Activated CD4-positive, alpha-beta T cell treated with anti-CD3 and anti-CD28 coated beads for 36 hours (primary cell): ENCODE measurements around the gene CRADD. TPM values are rescaled to one million over a fixed set of nuclear protein-coding genes. Genes with fewer than 3 reads are reported as not detected.
"Not testable (repeated sequence)": the region's sequence is repeated elsewhere in the genome, so short reads cannot be mapped to it uniquely, and the experiment has no call there.

Experiments
- ATAC-seq: fragments of 200-7000 bp; cut with Tn5 transposase; one replicate; pipeline ENCODE4 v1.10.0; 2021; ENCODE audit warnings: mild to moderate bottlenecking, moderate library complexity
- CTCF ChIA-PET: fragments of 350-600 bp; sonication (Branson Sonifier 250); formaldehyde crosslinking; loops from one replicate; lab custom pipeline; 2021; ENCODE audit warnings: antibody characterized with exemption; lab: Charles Lee
- POLR2A ChIA-PET: fragments of 350-600 bp; sonication (Branson Sonifier 250); formaldehyde crosslinking; loops from one replicate; lab custom pipeline; 2021; ENCODE audit warnings: antibody characterized with exemption, inconsistent platforms; lab: Charles Lee
- DNase-seq: peaks from one replicate; pipeline ENCODE4 v3.0.0-alpha.2; 2020
- H3K27ac Mint-ChIP-seq: one replicate; pipeline ENCODE4 v1.8.0; 2021; ENCODE audit warnings: mixed read lengths
- H3K27me3 Mint-ChIP-seq: one replicate; pipeline ENCODE4 v1.8.0; 2021; ENCODE audit warnings: mixed read lengths
- H3K36me3 Mint-ChIP-seq: one replicate; pipeline ENCODE4 v1.8.0; 2021; ENCODE audit warnings: low read depth, mixed read lengths
- H3K4me1 Mint-ChIP-seq: one replicate; pipeline ENCODE4 v1.8.0; 2021; ENCODE audit warnings: mixed read lengths
- H3K4me3 Mint-ChIP-seq: one replicate; pipeline ENCODE4 v1.8.0; 2021; ENCODE audit warnings: mild to moderate bottlenecking, moderate library complexity, mixed read lengths
- H3K9me3 Mint-ChIP-seq: one replicate; pipeline ENCODE4 v1.8.0; 2021; ENCODE audit warnings: low read depth, mixed read lengths
- intact Hi-C, 2 experiments: fragments of 100-400 bp; cut with DNase I in 1 of 2; cut with micrococcal nuclease in 1 of 2; formaldehyde crosslinking; loops; one replicate each; pipeline versions ENCODE4 v1.14.2 to v1.15.1; 2022 to 2024; cut with DNase I, micrococcal nuclease
- total RNA-seq, 2 experiments: library from RNA; stranded (reverse); gene quantifications; one replicate each; pipeline ENCODE4 v1.2.3, GENCODE V29; 2021

Gene CRADD
- total RNA-seq, 2 experiments from 2014 or later = 5.7 to 7.8 TPM

- H3K27ac Mint-ChIP-seq = no peak overlapping the region
- DNase-seq = no peak
- H3K9me3 Mint-ChIP-seq = peaks cover 18% of the 10 kb centered on the region
- H3K36me3 Mint-ChIP-seq = peaks cover 11% of the 10 kb centered on the region
- H3K4me3 Mint-ChIP-seq = no peak overlapping the region
- no peaks in the 10 kb centered on the region for H3K27me3 Mint-ChIP-seq
- no peak for ATAC-seq
- POLR2A ChIA-PET = no interaction called here
- H3K4me1 Mint-ChIP-seq = peaks cover 8% of the 10 kb centered on the region
- intact Hi-C loops = no loop called here
- CTCF ChIA-PET = interaction anchor here (1.2 kb wide), 1 partner anchor 222 kb away, joined by 3 read pairs; no protein-coding TSS in a partner anchor
Observed at GRCh38 chr12:93879476-93880421, 202.6 kb downstream of the CRADD start.

GRCh38 chr12:93880853-93881522, 203.8 kb downstream of the CRADD start:
- Mint-ChIP-seq H3K4me3 (no peak overlapping the region), H3K4me1 (peaks cover 8% of the 10 kb centered on the region), H3K36me3 (peaks cover 3% of the 10 kb centered on the region), H3K27ac (no peak overlapping the region), H3K27me3 (no peaks in the 10 kb centered on the region), H3K9me3 (peaks cover 9% of the 10 kb centered on the region)
- ATAC-seq (peak; percentile 33), DNase-seq (no peak)
- POLR2A ChIA-PET = no interaction called here
- CTCF ChIA-PET = interaction anchor here (0.7 kb wide), 1 partner anchor 323 kb away, joined by 3 read pairs; no protein-coding TSS in a partner anchor
- intact Hi-C loops = no loop called here

GRCh38 chr12:93882763-93883162, 205.6 kb downstream of the CRADD start:
- intact Hi-C loops = no loop called here
- CTCF ChIA-PET = no interaction called here

GRCh38 chr12:93883436-93884154, 206.4 kb downstream of the CRADD start:
- ChIA-PET POLR2A (no interaction called here), CTCF (no interaction called here)
- no peaks in the 10 kb centered on the region for H3K9me3 Mint-ChIP-seq
- H3K36me3 Mint-ChIP-seq = no peaks in the 10 kb centered on the region
- no peak overlapping the region for H3K27ac Mint-ChIP-seq
- DNase-seq (no peak), ATAC-seq (no peak)
- H3K4me3 Mint-ChIP-seq = no peak overlapping the region
- intact Hi-C loops = no loop called here
- H3K4me1 Mint-ChIP-seq = peaks cover 8% of the 10 kb centered on the region
- H3K27me3 Mint-ChIP-seq = no peaks in the 10 kb centered on the region

More at GRCh38 chr12:93882763-93883162, 205.6 kb downstream of the CRADD start:
- no peak overlapping the region for H3K4me3 Mint-ChIP-seq
- H3K27me3 Mint-ChIP-seq = no peaks in the 10 kb centered on the region
- POLR2A ChIA-PET = no interaction called here
- no peak for ATAC-seq
- DNase-seq = no peak
- H3K36me3 Mint-ChIP-seq = no peaks in the 10 kb centered on the region
- no peak overlapping the region for H3K27ac Mint-ChIP-seq
- no peaks in the 10 kb centered on the region for H3K9me3 Mint-ChIP-seq
- H3K4me1 Mint-ChIP-seq = peaks cover 8% of the 10 kb centered on the region

GRCh38 chr12:93884794-93885460, 207.8 kb downstream of the CRADD start:
- ChIA-PET CTCF (no interaction called here), POLR2A (no interaction called here)
- Mint-ChIP-seq H3K27me3 (no peaks in the 10 kb centered on the region), H3K4me1 (peaks cover 8% of the 10 kb centered on the region), H3K4me3 (no peak overlapping the region), H3K36me3 (no peaks in the 10 kb centered on the region), H3K27ac (no peak overlapping the region), H3K9me3 (no peaks in the 10 kb centered on the region)
- ATAC-seq (no peak), DNase-seq (no peak)
- intact Hi-C loops = no loop called here

GRCh38 chr12:93885973-93886532, 208.9 kb downstream of the CRADD start:
- H3K4me1 Mint-ChIP-seq, intact Hi-C loops, DNase-seq, H3K9me3 Mint-ChIP-seq, POLR2A ChIA-PET, H3K4me3 Mint-ChIP-seq, CTCF ChIA-PET, H3K27me3 Mint-ChIP-seq, ATAC-seq, H3K27ac Mint-ChIP-seq, H3K36me3 Mint-ChIP-seq: not testable (repeated sequence)

GRCh38 chr12:93886533-93887511, 209.6 kb downstream of the CRADD start:
- no peak for DNase-seq
- H3K36me3 Mint-ChIP-seq = no peaks in the 10 kb centered on the region
- no peak overlapping the region for H3K4me3 Mint-ChIP-seq
- intact Hi-C loops = no loop called here
- H3K27ac Mint-ChIP-seq = no peak overlapping the region
- no peaks in the 10 kb centered on the region for H3K27me3 Mint-ChIP-seq
- no peaks in the 10 kb centered on the region for H3K4me1 Mint-ChIP-seq
- CTCF ChIA-PET = no interaction called here
- ATAC-seq = no peak
- H3K9me3 Mint-ChIP-seq = no peaks in the 10 kb centered on the region
- POLR2A ChIA-PET = no interaction called here

- no peak for ATAC-seq
- no peaks in the 10 kb centered on the region for H3K4me1 Mint-ChIP-seq
Observed at GRCh38 chr12:93888964-93889363, 211.8 kb downstream of the CRADD start.

GRCh38 chr12:93889516-93890212, 212.5 kb downstream of the CRADD start:
- ATAC-seq (no peak), DNase-seq (no peak)
- H3K27ac Mint-ChIP-seq = no peak overlapping the region
- POLR2A ChIA-PET = no interaction called here
- no peaks in the 10 kb centered on the region for H3K9me3 Mint-ChIP-seq
- H3K4me1 Mint-ChIP-seq = no peaks in the 10 kb centered on the region
- CTCF ChIA-PET = no interaction called here
- H3K36me3 Mint-ChIP-seq = no peaks in the 10 kb centered on the region
- intact Hi-C loops = no loop called here
- no peak overlapping the region for H3K4me3 Mint-ChIP-seq
- no peaks in the 10 kb centered on the region for H3K27me3 Mint-ChIP-seq

More at GRCh38 chr12:93888964-93889363, 211.8 kb downstream of the CRADD start:
- Mint-ChIP-seq H3K9me3 (no peaks in the 10 kb centered on the region), H3K4me3 (no peak overlapping the region), H3K36me3 (no peaks in the 10 kb centered on the region), H3K27ac (no peak overlapping the region), H3K27me3 (no peaks in the 10 kb centered on the region)
- intact Hi-C loops = no loop called here
- DNase-seq = no peak
- ChIA-PET CTCF (interaction anchor here (0.6 kb wide), 1 partner anchor 120 kb away, joined by 3 read pairs; no protein-coding TSS in a partner anchor), POLR2A (no interaction called here)
